Measurements from ENCODE around the gene ATF6.

Gene ATF6

DNA sequence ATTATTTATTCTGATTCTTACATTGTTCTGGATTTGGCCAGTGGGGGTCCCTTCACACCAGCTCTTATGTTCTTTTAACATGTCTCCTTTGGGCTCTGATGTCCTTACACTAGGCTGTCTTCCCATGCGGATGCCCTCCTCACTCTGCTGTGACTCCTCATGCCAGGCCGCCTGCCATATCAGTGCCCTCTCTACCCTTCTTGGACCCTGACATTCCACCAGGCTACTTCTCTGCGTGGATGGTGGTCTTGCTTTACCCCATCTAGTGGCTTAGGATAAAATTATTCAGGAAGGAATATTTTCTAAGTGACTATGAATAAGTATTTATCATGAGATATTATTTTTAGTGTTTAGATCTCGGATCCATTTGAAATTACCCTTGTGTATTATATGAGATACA lies 21.2 kb downstream of the ATF6 start:
- DNase-seq (ENCODE audit: low spot score) = no peak
- TF ChIP-seq, protein P1, sequence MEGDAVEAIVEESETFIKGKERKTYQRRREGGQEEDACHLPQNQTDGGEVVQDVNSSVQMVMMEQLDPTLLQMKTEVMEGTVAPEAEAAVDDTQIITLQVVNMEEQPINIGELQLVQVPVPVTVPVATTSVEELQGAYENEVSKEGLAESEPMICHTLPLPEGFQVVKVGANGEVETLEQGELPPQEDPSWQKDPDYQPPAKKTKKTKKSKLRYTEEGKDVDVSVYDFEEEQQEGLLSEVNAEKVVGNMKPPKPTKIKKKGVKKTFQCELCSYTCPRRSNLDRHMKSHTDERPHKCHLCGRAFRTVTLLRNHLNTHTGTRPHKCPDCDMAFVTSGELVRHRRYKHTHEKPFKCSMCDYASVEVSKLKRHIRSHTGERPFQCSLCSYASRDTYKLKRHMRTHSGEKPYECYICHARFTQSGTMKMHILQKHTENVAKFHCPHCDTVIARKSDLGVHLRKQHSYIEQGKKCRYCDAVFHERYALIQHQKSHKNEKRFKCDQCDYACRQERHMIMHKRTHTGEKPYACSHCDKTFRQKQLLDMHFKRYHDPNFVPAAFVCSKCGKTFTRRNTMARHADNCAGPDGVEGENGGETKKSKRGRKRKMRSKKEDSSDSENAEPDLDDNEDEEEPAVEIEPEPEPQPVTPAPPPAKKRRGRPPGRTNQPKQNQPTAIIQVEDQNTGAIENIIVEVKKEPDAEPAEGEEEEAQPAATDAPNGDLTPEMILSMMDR (IDR thresholded peaks at IDR 0.05; ENCODE audit: extremely low read depth, missing control alignments) = no peak

GRCh38 chr1:161790587-161791317 lies 24.6 kb downstream of the ATF6 start:
- no peak for DNase-seq (ENCODE audit: low spot score)
- TF ChIP-seq, protein P1 (IDR thresholded peaks at IDR 0.05; ENCODE audit: extremely low read depth, missing control alignments) = no peak

- no peak for DNase-seq (ENCODE audit: low spot score)
- TF ChIP-seq, protein P1 (IDR thresholded peaks at IDR 0.05; ENCODE audit: extremely low read depth, missing control alignments) = no peak
Observed at GRCh38 chr1:161791904-161792655, 26.0 kb downstream of the ATF6 start.

DNA sequence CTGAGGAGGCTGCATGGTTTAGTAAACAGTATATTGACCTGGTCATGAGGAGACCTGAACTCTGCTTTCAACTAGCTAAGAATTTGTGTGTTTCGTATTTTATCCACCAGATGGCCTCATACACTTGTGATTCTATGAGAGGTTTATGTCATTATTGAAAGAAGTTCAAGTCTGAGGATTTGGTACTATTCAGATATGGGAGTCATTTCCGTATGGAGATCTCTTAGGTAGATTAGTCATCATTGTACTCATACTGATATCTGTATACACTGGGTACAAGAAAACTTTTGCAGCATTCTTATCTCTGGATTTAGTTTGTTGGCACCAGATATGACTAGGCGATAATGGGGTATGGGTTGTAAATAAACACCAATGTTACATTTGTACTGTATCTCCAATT lies 26.6 kb downstream of the ATF6 start:
- TF ChIP-seq, protein P1 (IDR thresholded peaks at IDR 0.05; ENCODE audit: extremely low read depth, missing control alignments) = no peak

GRCh38 chr1:161799792-161800191 lies 33.7 kb downstream of the ATF6 start:
- no peak for DNase-seq (ENCODE audit: low spot score)
- TF ChIP-seq, protein P1 (IDR thresholded peaks at IDR 0.05; ENCODE audit: extremely low read depth, missing control alignments) = no peak

More for the DNA sequence above, 26.6 kb downstream of the ATF6 start:
- DNase-seq (ENCODE audit: low spot score) = peak; percentile 32

DNA sequence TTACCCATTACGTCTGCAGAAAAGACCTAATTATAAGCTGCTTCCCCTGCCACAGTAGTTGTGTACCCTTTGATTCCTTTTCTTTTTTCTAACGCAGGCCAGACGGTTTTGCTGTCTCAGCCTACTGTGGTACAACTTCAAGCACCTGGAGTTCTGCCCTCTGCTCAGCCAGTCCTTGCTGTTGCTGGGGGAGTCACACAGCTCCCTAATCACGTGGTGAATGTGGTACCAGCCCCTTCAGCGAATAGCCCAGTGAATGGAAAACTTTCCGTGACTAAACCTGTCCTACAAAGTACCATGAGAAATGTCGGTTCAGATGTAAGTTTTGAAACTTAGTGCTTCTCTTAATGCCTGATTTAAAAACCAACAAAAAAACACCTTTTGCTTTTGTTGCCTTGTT lies 35.8 kb downstream of the ATF6 start:
- no peak for DNase-seq (ENCODE audit: low spot score)
- TF ChIP-seq, protein P1 (IDR thresholded peaks at IDR 0.05; ENCODE audit: extremely low read depth, missing control alignments) = no peak

DNA sequence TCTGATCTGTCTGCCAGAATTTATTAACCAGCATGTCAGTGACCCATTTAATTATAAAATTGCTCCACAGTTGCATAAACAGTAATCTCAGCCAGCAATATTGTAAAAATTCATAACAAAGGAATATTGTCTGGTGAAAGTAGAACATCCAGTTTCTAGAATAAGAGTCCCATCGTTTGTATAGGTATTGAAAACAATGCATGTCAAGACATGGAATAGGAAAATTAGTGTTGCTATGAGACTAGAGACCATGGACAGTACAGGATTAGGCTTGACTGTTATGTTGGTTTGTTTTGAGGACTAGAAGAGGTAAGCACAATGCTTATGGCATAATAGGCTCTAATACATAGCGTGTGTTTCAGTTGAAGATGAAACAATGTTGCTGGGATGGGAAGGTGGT lies 37.1 kb downstream of the ATF6 start:
- TF ChIP-seq, protein P1 (IDR thresholded peaks at IDR 0.05; ENCODE audit: extremely low read depth, missing control alignments) = no peak
- DNase-seq (ENCODE audit: low spot score) = no peak

Measured in GM20000 (cell line).